ENCODE results near the gene MAP3K7CL. TPM values are rescaled to one million over a fixed set of nuclear protein-coding genes. Genes with fewer than 3 reads are reported as not detected.

The MAP3K7CL gene
- total and polyA plus RNA-seq, 4 donors: 1.4 to 3.5 (median 3.1) TPM

- H3K27ac ChIP-seq (ENCODE audit: low read depth in 1 of 2, low read length in 2 of 2): no peak overlapping the region
- 87% methylated on average over 7 of the region's 7 CpGs for WGBS
- TF ChIP-seq RAD21 (IDR thresholded peaks at IDR 0.05) (no peak), REST (IDR thresholded peaks at IDR 0.05) (no peak), HNF4G (IDR thresholded peaks at IDR 0.05) (no peak), SP1 (IDR thresholded peaks at IDR 0.05) (no peak), FOXA2 (IDR thresholded peaks at IDR 0.05) (no peak), JUND (IDR thresholded peaks at IDR 0.05) (no peak), RXRA (IDR thresholded peaks at IDR 0.05) (no peak), YY1 (IDR thresholded peaks at IDR 0.05) (no peak), EGR1 (IDR thresholded peaks at IDR 0.05; ENCODE audit: low read depth in 2 of 2) (no peak), MAX (IDR thresholded peaks at IDR 0.05) (no peak), CTCF (IDR thresholded peaks at IDR 0.05; ENCODE audit: low read depth, low read length, missing input control) (no peak), FOXA1 (IDR thresholded peaks at IDR 0.05) (no peak), GABPA (IDR thresholded peaks at IDR 0.05 in 1 of 2, conservative IDR thresholded peaks at IDR 0.05 in 1 of 2) (no peak), ZBTB33 (IDR thresholded peaks at IDR 0.05) (no peak), ATF3 (IDR thresholded peaks at IDR 0.05) (no peak), HNF4A (conservative IDR thresholded peaks at IDR 0.05) (no peak), NR2F2 (IDR thresholded peaks at IDR 0.05) (no peak), TAF1 (conservative IDR thresholded peaks at IDR 0.05) (no peak)
- H3K9me3 ChIP-seq (ENCODE audit: control insufficient read depth in 4 of 4, low read length in 3 of 4): no peaks in the 10 kb centered on the region
- DNase-seq (ENCODE audit: low spot score): no peak
- no peaks in the 10 kb centered on the region for H3K36me3 ChIP-seq (ENCODE audit: control insufficient read depth in 4 of 4, insufficient read depth in 3 of 4, low read depth in 1 of 4, low read length in 3 of 4)
- no peak overlapping the region for H3K4me3 ChIP-seq (ENCODE audit: low read depth in 1 of 3, low read length in 3 of 3)
- no peaks in the 10 kb centered on the region for H3K27me3 ChIP-seq (ENCODE audit: control insufficient read depth in 4 of 4, insufficient read depth in 4 of 4, low read length in 3 of 4)
- no peak overlapping the region for H3K9ac ChIP-seq (ENCODE audit: low read depth in 1 of 2, low read length in 2 of 2)
- peaks cover 0 to 7% (median 0%) of the 10 kb centered on the region in 4 donors for H3K4me1 ChIP-seq (ENCODE audit: control insufficient read depth in 4 of 4, insufficient read depth in 4 of 4, low read length in 3 of 4)
Measured at GRCh38 chr21:29104239-29104708, 26.2 kb upstream of the MAP3K7CL start.
